ENCODE data around the gene ZSCAN26.

The ZSCAN26 gene

GRCh38 chr6:28257042-28257441 lies 9.9 kb upstream of the ZSCAN26 start:
- no peaks in the 10 kb centered on the region for H3K27me3 ChIP-seq (ENCODE audit: insufficient read depth, low read length, poor library complexity, severe bottlenecking)

GRCh38 chr6:28258877-28259777 lies 7.8 kb upstream of the ZSCAN26 start, which contains the start of gene NKAPL:
Gene NKAPL (plus strand): TSS chr6:28259297. CDS start chr6:28259372, 75 bp downstream.
- Histone ChIP-seq H3K27me3 (ENCODE audit: insufficient read depth, low read length, poor library complexity, severe bottlenecking) (no peaks in the 10 kb centered on the region), H3K9ac (ENCODE audit: low read depth, low read length, poor library complexity, severe bottlenecking) (no peak within 1 kb of the TSS), H4K20me1 (ENCODE audit: insufficient read depth, low read length, poor library complexity, severe bottlenecking) (no peaks in the 10 kb centered on the region), H3K4me3 (ENCODE audit: low read length, poor library complexity, severe bottlenecking) (no peak within 1 kb of the TSS), H3K4me2 (ENCODE audit: low read depth, low read length, poor library complexity, severe bottlenecking) (no peak within 1 kb of the TSS), H3K36me3 (ENCODE audit: insufficient read depth, low read length) (no peaks in the 10 kb centered on the region), H3K9me3 (ENCODE audit: insufficient read depth, low read depth, low read length) (no peaks in the 10 kb centered on the region), H3F3A (ENCODE audit: low read depth) (no peaks in the 10 kb centered on the region), H3K9me2 (replicated peaks; ENCODE audit: low read depth, low read length) (no peaks in the 10 kb centered on the region), H3K79me2 (ENCODE audit: insufficient read depth, low read length) (no peaks in the 10 kb centered on the region), H3K4me1 (ENCODE audit: insufficient read depth, low read length, poor library complexity, severe bottlenecking) (peaks cover 5% of the 10 kb centered on the region), H2AFZ (ENCODE audit: low read length) (no peak within 1 kb of the TSS)
- TF ChIP-seq CTCF (conservative IDR thresholded peaks at IDR 0.05; ENCODE audit: low read length) (no peak), EZH2phosphoT487 (IDR thresholded peaks at IDR 0.05; ENCODE audit: borderline replicate concordance) (no peak)

More at GRCh38 chr6:28257042-28257441, 9.9 kb upstream of the ZSCAN26 start:
- Histone ChIP-seq H3K9me3 (ENCODE audit: insufficient read depth, low read depth, low read length) (no peaks in the 10 kb centered on the region), H3K4me1 (ENCODE audit: insufficient read depth, low read length, poor library complexity, severe bottlenecking) (peaks cover 9% of the 10 kb centered on the region), H3K4me2 (ENCODE audit: low read depth, low read length, poor library complexity, severe bottlenecking) (no peak overlapping the region), H3K36me3 (ENCODE audit: insufficient read depth, low read length) (no peaks in the 10 kb centered on the region), H3K9ac (ENCODE audit: low read depth, low read length, poor library complexity, severe bottlenecking) (no peak overlapping the region), H3K9me2 (replicated peaks; ENCODE audit: low read depth, low read length) (no peaks in the 10 kb centered on the region), H3F3A (ENCODE audit: low read depth) (no peaks in the 10 kb centered on the region), H4K20me1 (ENCODE audit: insufficient read depth, low read length, poor library complexity, severe bottlenecking) (no peaks in the 10 kb centered on the region), H3K79me2 (ENCODE audit: insufficient read depth, low read length) (peaks cover 4% of the 10 kb centered on the region), H3K4me3 (ENCODE audit: low read length, poor library complexity, severe bottlenecking) (no peak overlapping the region), H2AFZ (ENCODE audit: low read length) (no peak overlapping the region)
- TF ChIP-seq CTCF (conservative IDR thresholded peaks at IDR 0.05; ENCODE audit: low read length) = no peak
- TF ChIP-seq EZH2phosphoT487 (IDR thresholded peaks at IDR 0.05; ENCODE audit: borderline replicate concordance) = no peak

DNA sequence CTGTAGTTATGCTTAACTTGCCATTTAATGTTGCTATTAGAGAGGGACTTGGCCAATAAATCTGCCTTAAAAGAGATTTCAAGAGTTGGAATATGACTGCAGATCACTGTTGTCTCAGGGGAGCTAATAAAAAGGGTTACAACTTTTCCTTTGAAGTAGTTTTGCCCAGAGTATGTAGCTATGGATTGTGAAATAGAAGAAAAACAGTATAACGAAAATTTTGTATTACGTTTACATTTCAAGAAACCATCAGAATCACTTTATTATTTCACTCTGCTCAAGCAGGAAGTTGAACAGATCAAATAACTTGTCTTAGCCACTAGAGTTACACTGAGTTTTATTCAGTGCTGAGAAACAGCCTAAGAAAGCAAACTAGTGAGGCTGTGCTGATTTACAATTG lies 3.0 kb upstream of the ZSCAN26 start:
- no peaks in the 10 kb centered on the region for H3F3A ChIP-seq (ENCODE audit: low read depth)
- no peaks in the 10 kb centered on the region for H3K27me3 ChIP-seq (ENCODE audit: insufficient read depth, low read length, poor library complexity, severe bottlenecking)

More for the DNA sequence above, 3.0 kb upstream of the ZSCAN26 start:
- Histone ChIP-seq H2AFZ (ENCODE audit: low read length) (peak overlapping the region; percentile 58), H3K4me2 (ENCODE audit: low read depth, low read length, poor library complexity, severe bottlenecking) (peak overlapping the region; percentile 11), H3K79me2 (ENCODE audit: insufficient read depth, low read length) (peaks cover 15% of the 10 kb centered on the region), H3K9ac (ENCODE audit: low read depth, low read length, poor library complexity, severe bottlenecking) (peak overlapping the region; percentile 0), H4K20me1 (ENCODE audit: insufficient read depth, low read length, poor library complexity, severe bottlenecking) (no peaks in the 10 kb centered on the region), H3K36me3 (ENCODE audit: insufficient read depth, low read length) (no peaks in the 10 kb centered on the region), H3K9me2 (replicated peaks; ENCODE audit: low read depth, low read length) (no peaks in the 10 kb centered on the region), H3K4me3 (ENCODE audit: low read length, poor library complexity, severe bottlenecking) (no peak overlapping the region), H3K9me3 (ENCODE audit: insufficient read depth, low read depth, low read length) (no peaks in the 10 kb centered on the region), H3K4me1 (ENCODE audit: insufficient read depth, low read length, poor library complexity, severe bottlenecking) (peaks cover 28% of the 10 kb centered on the region)
- TF ChIP-seq CTCF (conservative IDR thresholded peaks at IDR 0.05; ENCODE audit: low read length) (no peak), EZH2phosphoT487 (IDR thresholded peaks at IDR 0.05; ENCODE audit: borderline replicate concordance) (no peak)
